Measurements from ENCODE around the gene PLB1. TPM values are rescaled to one million over a fixed set of nuclear protein-coding genes. Genes with fewer than 3 reads are reported as not detected.

Gene PLB1
- total RNA-seq, 6 experiments from 2014 or later, result 0.66 to 1.9 (median 1.1) TPM

- no peak for ATAC-seq
- no peak for TF ChIP-seq CTCF (IDR thresholded peaks at IDR 0.05)
- H3K4me1 ChIP-seq, result no peaks in the 10 kb centered on the region
- intact Hi-C loops (cut with DNase I), result no loop called here
- H3K27me3 ChIP-seq, result no peaks in the 10 kb centered on the region
- H3K4me3 ChIP-seq, result no peak overlapping the region
- H3K9me3 ChIP-seq, result no peaks in the 10 kb centered on the region
- no peak overlapping the region for H3K27ac ChIP-seq
- DNase-seq, result no peak
- 64% methylated on average over 3 of the region's 3 CpGs for WGBS (ENCODE audit: insufficient coverage, low coverage, low lambda C conversion rate, missing lambda C conversion rate)
- no peaks in the 10 kb centered on the region for H3K36me3 ChIP-seq
Observed at GRCh38 chr2:28475088-28475595, 20.7 kb upstream of the PLB1 start.

GRCh38 chr2:28477087-28477486 lies 18.8 kb upstream of the PLB1 start:
- H3K27me3 ChIP-seq, result no peaks in the 10 kb centered on the region
- H3K4me1 ChIP-seq, result no peaks in the 10 kb centered on the region
- peak in 1 of 3 donors; percentile 26 for DNase-seq
- intact Hi-C loops (cut with DNase I), result no loop called here
- TF ChIP-seq CTCF (IDR thresholded peaks at IDR 0.05) (no peak), POLR2A (IDR thresholded peaks at IDR 0.05) (no peak)
- no peaks in the 10 kb centered on the region for H3K9me3 ChIP-seq
- H3K4me3 ChIP-seq, result no peak overlapping the region
- ATAC-seq, result no peak
- no CpG with 5 or more reads among the region's 2 CpGs for WGBS (ENCODE audit: insufficient coverage, low coverage, low lambda C conversion rate, missing lambda C conversion rate)
- H3K36me3 ChIP-seq, result no peaks in the 10 kb centered on the region
- H3K27ac ChIP-seq, result no peak overlapping the region

- no peak overlapping the region for H3K4me3 ChIP-seq
- no peak for TF ChIP-seq CTCF (IDR thresholded peaks at IDR 0.05)
- TF ChIP-seq POLR2A (IDR thresholded peaks at IDR 0.05), result no peak
- 61% methylated on average over 3 of the region's 3 CpGs for WGBS (ENCODE audit: insufficient coverage, low coverage, low lambda C conversion rate, missing lambda C conversion rate)
- intact Hi-C loops (cut with DNase I), result no loop called here
- H3K27me3 ChIP-seq, result no peaks in the 10 kb centered on the region
- no peak for DNase-seq
- H3K4me1 ChIP-seq, result no peaks in the 10 kb centered on the region
- no peak overlapping the region for H3K27ac ChIP-seq
- ATAC-seq, result no peak
- H3K9me3 ChIP-seq, result no peaks in the 10 kb centered on the region
- no peaks in the 10 kb centered on the region for H3K36me3 ChIP-seq
Observed at GRCh38 chr2:28477645-28478044, 18.2 kb upstream of the PLB1 start.

GRCh38 chr2:28480403-28481049 lies 15.3 kb upstream of the PLB1 start:
- ATAC-seq (no peak), DNase-seq (peak in 1 of 3 donors; percentile 24)
- intact Hi-C loops (cut with DNase I), result no loop called here
- H3K4me3 ChIP-seq, result no peak overlapping the region
- no peaks in the 10 kb centered on the region for H3K9me3 ChIP-seq
- H3K4me1 ChIP-seq, result no peaks in the 10 kb centered on the region
- no peak overlapping the region for H3K27ac ChIP-seq
- no peaks in the 10 kb centered on the region for H3K27me3 ChIP-seq
- WGBS (ENCODE audit: insufficient coverage, low coverage, low lambda C conversion rate, missing lambda C conversion rate), result 59% methylated on average over 5 of the region's 5 CpGs
- no peak for TF ChIP-seq POLR2A (IDR thresholded peaks at IDR 0.05)
- no peak for TF ChIP-seq CTCF (IDR thresholded peaks at IDR 0.05)
- H3K36me3 ChIP-seq, result no peaks in the 10 kb centered on the region

Data from right lobe of liver (tissue), 6 donors.